Neutrophil (primary cell): Measurements from ENCODE around the gene CEP89.

Experiments
- H3K27ac ChIP-seq: fragments of 200-600 bp; sonication (generic); 2 replicates; pipeline ENCODE4 v1.5.1; 2016; ENCODE audit warnings: mild to moderate bottlenecking, moderate library complexity
- H3K27me3 ChIP-seq: fragments of 200-600 bp; sonication (generic); 2 replicates; pipeline ENCODE4 v1.6.0; 2016; ENCODE audit warnings: mild to moderate bottlenecking
- H3K36me3 ChIP-seq: fragments of 200-600 bp; sonication (generic); 2 replicates; pipeline ENCODE4 v1.5.1; 2017
- H3K4me1 ChIP-seq, 2 experiments: fragments of 200-600 bp in 1 of 2; sonication (generic) in 1 of 2; 1 replicate in 1 of 2; 2 replicates in 1 of 2; pipeline versions ENCODE4 v1.5.1 to v1.6.1; 2013 to 2016; ENCODE audit warnings: low read depth in 1 of 2, low read length in 1 of 2, mild to moderate bottlenecking in 1 of 2, moderate library complexity in 1 of 2; ENCODE audit not compliant: control insufficient read depth in 1 of 2, insufficient read depth in 1 of 2
- H3K4me3 ChIP-seq, 2 experiments: fragments of 200-600 bp in 1 of 2; sonication (generic) in 1 of 2; 1 replicate in 1 of 2; 2 replicates in 1 of 2; pipeline ENCODE4 v1.5.1; 2013 to 2016; ENCODE audit warnings: low read depth in 1 of 2, low read length in 1 of 2, mild to moderate bottlenecking in 1 of 2, moderate library complexity in 1 of 2
- H3K9me3 ChIP-seq: fragments of 200-600 bp; sonication (generic); 2 replicates; pipeline ENCODE4 v1.5.1; 2016
- TF ChIP-seq, protein P1 (sequence below): fragments of 200-600 bp; sonication (generic); IDR thresholded peaks from 2 replicates; pipeline ENCODE4 v1.5.1; 2016; ENCODE audit warnings: antibody characterized with exemption

CEP89 gene

GRCh38 chr19:32895384-32895783 lies 76.4 kb downstream of the CEP89 start:
- H3K36me3 ChIP-seq: peaks cover 8% of the 10 kb centered on the region
- no peak overlapping the region for H3K27ac ChIP-seq
- TF ChIP-seq, protein P1, sequence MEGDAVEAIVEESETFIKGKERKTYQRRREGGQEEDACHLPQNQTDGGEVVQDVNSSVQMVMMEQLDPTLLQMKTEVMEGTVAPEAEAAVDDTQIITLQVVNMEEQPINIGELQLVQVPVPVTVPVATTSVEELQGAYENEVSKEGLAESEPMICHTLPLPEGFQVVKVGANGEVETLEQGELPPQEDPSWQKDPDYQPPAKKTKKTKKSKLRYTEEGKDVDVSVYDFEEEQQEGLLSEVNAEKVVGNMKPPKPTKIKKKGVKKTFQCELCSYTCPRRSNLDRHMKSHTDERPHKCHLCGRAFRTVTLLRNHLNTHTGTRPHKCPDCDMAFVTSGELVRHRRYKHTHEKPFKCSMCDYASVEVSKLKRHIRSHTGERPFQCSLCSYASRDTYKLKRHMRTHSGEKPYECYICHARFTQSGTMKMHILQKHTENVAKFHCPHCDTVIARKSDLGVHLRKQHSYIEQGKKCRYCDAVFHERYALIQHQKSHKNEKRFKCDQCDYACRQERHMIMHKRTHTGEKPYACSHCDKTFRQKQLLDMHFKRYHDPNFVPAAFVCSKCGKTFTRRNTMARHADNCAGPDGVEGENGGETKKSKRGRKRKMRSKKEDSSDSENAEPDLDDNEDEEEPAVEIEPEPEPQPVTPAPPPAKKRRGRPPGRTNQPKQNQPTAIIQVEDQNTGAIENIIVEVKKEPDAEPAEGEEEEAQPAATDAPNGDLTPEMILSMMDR: no peak
- H3K4me1 ChIP-seq: no peaks in the 10 kb centered on the region
- H3K27me3 ChIP-seq: no peaks in the 10 kb centered on the region
- peaks cover 14% of the 10 kb centered on the region for H3K9me3 ChIP-seq
- no peak overlapping the region for H3K4me3 ChIP-seq

- Histone ChIP-seq H3K9me3 (peaks cover 14% of the 10 kb centered on the region), H3K4me3 (no peak overlapping the region), H3K36me3 (no peaks in the 10 kb centered on the region), H3K27me3 (no peaks in the 10 kb centered on the region), H3K4me1 (no peaks in the 10 kb centered on the region), H3K27ac (no peak overlapping the region)
- TF ChIP-seq, protein P1: no peak
Measured at GRCh38 chr19:32891609-32892008, 80.1 kb downstream of the CEP89 start.

- TF ChIP-seq, protein P1: no peak
- peaks cover 14% of the 10 kb centered on the region for H3K9me3 ChIP-seq
- no peaks in the 10 kb centered on the region for H3K27me3 ChIP-seq
- no peaks in the 10 kb centered on the region for H3K4me1 ChIP-seq
- no peaks in the 10 kb centered on the region for H3K36me3 ChIP-seq
- no peak overlapping the region for H3K4me3 ChIP-seq
- H3K27ac ChIP-seq: no peak overlapping the region
Measured at GRCh38 chr19:32890841-32891240, 80.9 kb downstream of the CEP89 start.

- TF ChIP-seq, protein P1: no peak
- Histone ChIP-seq H3K27me3 (no peaks in the 10 kb centered on the region), H3K36me3 (no peaks in the 10 kb centered on the region), H3K4me3 (no peak overlapping the region), H3K27ac (no peak overlapping the region), H3K9me3 (peaks cover 14% of the 10 kb centered on the region), H3K4me1 (no peaks in the 10 kb centered on the region)
Measured at GRCh38 chr19:32890326-32890725, 81.4 kb downstream of the CEP89 start.

- Histone ChIP-seq H3K9me3 (peaks cover 14% of the 10 kb centered on the region), H3K4me3 (no peak overlapping the region), H3K36me3 (no peaks in the 10 kb centered on the region), H3K27me3 (no peaks in the 10 kb centered on the region), H3K4me1 (no peaks in the 10 kb centered on the region), H3K27ac (no peak overlapping the region)
- TF ChIP-seq, protein P1: no peak
Measured at GRCh38 chr19:32889137-32889934, 82.4 kb downstream of the CEP89 start.
